Measurements from ENCODE around the gene DHRS4L2.
"Not testable (repeated sequence)": the region's sequence is repeated elsewhere in the genome, so short reads cannot be mapped to it uniquely, and the experiment has no call there.

Gene DHRS4L2

GRCh38 chr14:24024939-24025418 lies 36.2 kb downstream of the DHRS4L2 start:
- not testable (repeated sequence) for H3K9ac ChIP-seq (ENCODE audit: low read depth, low read length); H3K4me1 ChIP-seq (ENCODE audit: insufficient read depth, low read length); H3K9me3 ChIP-seq (ENCODE audit: control insufficient read depth, insufficient read depth, low read length); H3K36me3 ChIP-seq (ENCODE audit: insufficient read depth, low read length)

GRCh38 chr14:24029687-24030086 lies 41.0 kb downstream of the DHRS4L2 start:
- not testable (repeated sequence) for H3K9ac ChIP-seq (ENCODE audit: low read depth, low read length); H3K36me3 ChIP-seq (ENCODE audit: insufficient read depth, low read length); H3K9me3 ChIP-seq (ENCODE audit: control insufficient read depth, insufficient read depth, low read length); H3K4me1 ChIP-seq (ENCODE audit: insufficient read depth, low read length)

GRCh38 chr14:24031331-24031730 lies 42.6 kb downstream of the DHRS4L2 start:
- not testable (repeated sequence) for H3K4me1 ChIP-seq (ENCODE audit: insufficient read depth, low read length); H3K9me3 ChIP-seq (ENCODE audit: control insufficient read depth, insufficient read depth, low read length); H3K9ac ChIP-seq (ENCODE audit: low read depth, low read length); H3K36me3 ChIP-seq (ENCODE audit: insufficient read depth, low read length)

GRCh38 chr14:24032727-24033418 lies 44.1 kb downstream of the DHRS4L2 start:
- H3K9ac ChIP-seq (ENCODE audit: low read depth, low read length), result no peak overlapping the region
- H3K4me1 ChIP-seq (ENCODE audit: insufficient read depth, low read length), result no peaks in the 10 kb centered on the region; the same call in 1 of the 2 replicates
- no peaks in the 10 kb centered on the region for H3K36me3 ChIP-seq (ENCODE audit: insufficient read depth, low read length)
- no peaks in the 10 kb centered on the region; the same call in none of the 2 replicates for H3K9me3 ChIP-seq (ENCODE audit: control insufficient read depth, insufficient read depth, low read length)

GRCh38 chr14:24035769-24036168 lies 47.0 kb downstream of the DHRS4L2 start:
- H3K9me3 ChIP-seq (ENCODE audit: control insufficient read depth, insufficient read depth, low read length); H3K4me1 ChIP-seq (ENCODE audit: insufficient read depth, low read length); H3K36me3 ChIP-seq (ENCODE audit: insufficient read depth, low read length): not testable (repeated sequence)
- H3K9ac ChIP-seq (ENCODE audit: low read depth, low read length), result peak overlapping the region; percentile 76; the same call in 1 of the 2 replicates

- Histone ChIP-seq H3K9me3 (ENCODE audit: control insufficient read depth, insufficient read depth, low read length) (no peaks in the 10 kb centered on the region; the same call in none of the 2 replicates), H3K9ac (ENCODE audit: low read depth, low read length) (peak overlapping the region; percentile 76), H3K4me1 (ENCODE audit: insufficient read depth, low read length) (no peaks in the 10 kb centered on the region; the same call in 1 of the 2 replicates), H3K36me3 (ENCODE audit: insufficient read depth, low read length) (no peaks in the 10 kb centered on the region)
Measured at GRCh38 chr14:24036169-24036962, 47.6 kb downstream of the DHRS4L2 start.

GRCh38 chr14:24036963-24037657 lies 48.4 kb downstream of the DHRS4L2 start:
- H3K36me3 ChIP-seq (ENCODE audit: insufficient read depth, low read length); H3K9me3 ChIP-seq (ENCODE audit: control insufficient read depth, insufficient read depth, low read length); H3K4me1 ChIP-seq (ENCODE audit: insufficient read depth, low read length): not testable (repeated sequence)
- peak overlapping the region; percentile 76; the same call in 1 of the 2 replicates for H3K9ac ChIP-seq (ENCODE audit: low read depth, low read length)

GRCh38 chr14:24037658-24038037 lies 48.9 kb downstream of the DHRS4L2 start:
- Histone ChIP-seq H3K9me3 (ENCODE audit: control insufficient read depth, insufficient read depth, low read length) (no peaks in the 10 kb centered on the region; the same call in 1 of the 2 replicates), H3K4me1 (ENCODE audit: insufficient read depth, low read length) (no peaks in the 10 kb centered on the region; the same call in 1 of the 2 replicates), H3K36me3 (ENCODE audit: insufficient read depth, low read length) (no peaks in the 10 kb centered on the region), H3K9ac (ENCODE audit: low read depth, low read length) (no peak overlapping the region)

GRCh38 chr14:24038686-24039085 lies 50.0 kb downstream of the DHRS4L2 start:
- Histone ChIP-seq H3K4me1 (ENCODE audit: insufficient read depth, low read length) (no peaks in the 10 kb centered on the region; the same call in 1 of the 2 replicates), H3K9me3 (ENCODE audit: control insufficient read depth, insufficient read depth, low read length) (no peaks in the 10 kb centered on the region), H3K9ac (ENCODE audit: low read depth, low read length) (no peak overlapping the region), H3K36me3 (ENCODE audit: insufficient read depth, low read length) (no peaks in the 10 kb centered on the region)

- H3K4me1 ChIP-seq (ENCODE audit: insufficient read depth, low read length), result no peaks in the 10 kb centered on the region
- H3K9ac ChIP-seq (ENCODE audit: low read depth, low read length), result no peak overlapping the region
- H3K36me3 ChIP-seq (ENCODE audit: insufficient read depth, low read length), result no peaks in the 10 kb centered on the region
- no peaks in the 10 kb centered on the region for H3K9me3 ChIP-seq (ENCODE audit: control insufficient read depth, insufficient read depth, low read length)
Measured at GRCh38 chr14:24040692-24041091, 52.0 kb downstream of the DHRS4L2 start.

GRCh38 chr14:24042746-24043145 lies 54.0 kb downstream of the DHRS4L2 start:
- no peaks in the 10 kb centered on the region for H3K9me3 ChIP-seq (ENCODE audit: control insufficient read depth, insufficient read depth, low read length)
- no peak overlapping the region for H3K9ac ChIP-seq (ENCODE audit: low read depth, low read length)
- no peaks in the 10 kb centered on the region for H3K4me1 ChIP-seq (ENCODE audit: insufficient read depth, low read length)
- no peaks in the 10 kb centered on the region for H3K36me3 ChIP-seq (ENCODE audit: insufficient read depth, low read length)

- not testable (repeated sequence) for H3K36me3 ChIP-seq (ENCODE audit: insufficient read depth, low read length); H3K9me3 ChIP-seq (ENCODE audit: control insufficient read depth, insufficient read depth, low read length); H3K4me1 ChIP-seq (ENCODE audit: insufficient read depth, low read length); H3K9ac ChIP-seq (ENCODE audit: low read depth, low read length)
Measured at GRCh38 chr14:24049002-24049401, 60.3 kb downstream of the DHRS4L2 start.

- H3K9me3 ChIP-seq (ENCODE audit: control insufficient read depth, insufficient read depth, low read length); H3K36me3 ChIP-seq (ENCODE audit: insufficient read depth, low read length); H3K9ac ChIP-seq (ENCODE audit: low read depth, low read length); H3K4me1 ChIP-seq (ENCODE audit: insufficient read depth, low read length): not testable (repeated sequence)
Measured at GRCh38 chr14:24050753-24051152, 62.0 kb downstream of the DHRS4L2 start.

- no peaks in the 10 kb centered on the region for H3K4me1 ChIP-seq (ENCODE audit: insufficient read depth, low read length)
- no peaks in the 10 kb centered on the region for H3K36me3 ChIP-seq (ENCODE audit: insufficient read depth, low read length)
- H3K9ac ChIP-seq (ENCODE audit: low read depth, low read length), result peak overlapping the region; percentile 72
- no peaks in the 10 kb centered on the region for H3K9me3 ChIP-seq (ENCODE audit: control insufficient read depth, insufficient read depth, low read length)
Measured at GRCh38 chr14:24051176-24051788, 62.6 kb downstream of the DHRS4L2 start.

Data from ES-I3 (cell line).